Fibroblast of pulmonary artery (primary cell): ENCODE results near the gene RCOR3.
"Not testable (repeated sequence)": the region's sequence is repeated elsewhere in the genome, so short reads cannot be mapped to it uniquely, and the experiment has no call there.

Experiments used
- DNase-seq: peaks from one replicate; pipeline ENCODE4 v3.0.0-alpha.2; 2010; ENCODE audit warnings: low read depth
- H3K4me3 ChIP-seq: replicated peaks from 2 replicates; pipeline ENCODE4 v1.5.1; 2011; ENCODE audit warnings: low read depth, mild to moderate bottlenecking, control low read depth, low read length, moderate library complexity
- TF ChIP-seq, protein P1 (sequence below): IDR thresholded peaks from 2 replicates; pipeline ENCODE4 v1.5.1; 2011; ENCODE audit warnings: mild to moderate bottlenecking, control low read depth, low read length, inconsistent platforms; ENCODE audit errors: missing control alignments

The RCOR3 gene

DNA sequence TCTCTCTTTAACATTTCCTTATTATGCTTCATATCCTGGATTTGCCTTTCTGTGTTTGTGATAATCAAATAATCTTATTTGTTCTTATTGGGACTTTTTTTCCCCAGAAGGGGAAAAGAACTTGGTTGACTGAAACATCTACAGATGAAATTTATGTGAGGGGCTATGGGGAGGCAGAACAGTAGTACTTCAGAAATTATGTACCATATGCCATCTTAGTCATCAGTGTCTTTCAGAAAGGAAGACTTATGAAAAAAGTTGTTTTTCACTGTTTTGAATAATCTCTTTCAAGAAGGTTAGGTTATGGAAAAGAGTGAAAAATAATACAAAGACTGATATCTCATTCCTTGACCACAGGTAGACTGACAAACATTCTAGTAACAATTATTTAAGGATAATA is 37.2 kb downstream of the RCOR3 start:
- TF ChIP-seq, protein P1, sequence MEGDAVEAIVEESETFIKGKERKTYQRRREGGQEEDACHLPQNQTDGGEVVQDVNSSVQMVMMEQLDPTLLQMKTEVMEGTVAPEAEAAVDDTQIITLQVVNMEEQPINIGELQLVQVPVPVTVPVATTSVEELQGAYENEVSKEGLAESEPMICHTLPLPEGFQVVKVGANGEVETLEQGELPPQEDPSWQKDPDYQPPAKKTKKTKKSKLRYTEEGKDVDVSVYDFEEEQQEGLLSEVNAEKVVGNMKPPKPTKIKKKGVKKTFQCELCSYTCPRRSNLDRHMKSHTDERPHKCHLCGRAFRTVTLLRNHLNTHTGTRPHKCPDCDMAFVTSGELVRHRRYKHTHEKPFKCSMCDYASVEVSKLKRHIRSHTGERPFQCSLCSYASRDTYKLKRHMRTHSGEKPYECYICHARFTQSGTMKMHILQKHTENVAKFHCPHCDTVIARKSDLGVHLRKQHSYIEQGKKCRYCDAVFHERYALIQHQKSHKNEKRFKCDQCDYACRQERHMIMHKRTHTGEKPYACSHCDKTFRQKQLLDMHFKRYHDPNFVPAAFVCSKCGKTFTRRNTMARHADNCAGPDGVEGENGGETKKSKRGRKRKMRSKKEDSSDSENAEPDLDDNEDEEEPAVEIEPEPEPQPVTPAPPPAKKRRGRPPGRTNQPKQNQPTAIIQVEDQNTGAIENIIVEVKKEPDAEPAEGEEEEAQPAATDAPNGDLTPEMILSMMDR = no peak
- no peak overlapping the region for H3K4me3 ChIP-seq
- DNase-seq = no peak

DNA sequence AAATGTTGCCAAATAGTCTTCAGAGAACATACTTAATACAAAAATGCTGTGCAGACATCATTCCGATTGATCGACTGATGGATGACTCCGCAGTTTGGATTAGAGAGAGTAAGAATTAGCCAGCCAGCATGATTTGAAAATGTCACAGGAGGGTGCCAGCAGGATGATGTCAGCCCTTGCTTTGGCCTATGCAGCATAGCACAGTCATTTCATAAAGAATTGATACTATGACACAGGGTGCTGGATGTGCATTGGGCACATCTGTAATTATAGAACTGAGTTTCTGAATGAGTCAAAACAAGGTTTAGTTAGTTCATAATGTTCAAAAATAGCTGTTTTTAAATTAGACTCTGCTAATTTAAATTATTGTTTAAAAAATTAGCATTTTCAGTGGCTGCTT is 45.9 kb downstream of the RCOR3 start:
- DNase-seq = no peak
- TF ChIP-seq, protein P1 = no peak
- no peak overlapping the region for H3K4me3 ChIP-seq

DNA sequence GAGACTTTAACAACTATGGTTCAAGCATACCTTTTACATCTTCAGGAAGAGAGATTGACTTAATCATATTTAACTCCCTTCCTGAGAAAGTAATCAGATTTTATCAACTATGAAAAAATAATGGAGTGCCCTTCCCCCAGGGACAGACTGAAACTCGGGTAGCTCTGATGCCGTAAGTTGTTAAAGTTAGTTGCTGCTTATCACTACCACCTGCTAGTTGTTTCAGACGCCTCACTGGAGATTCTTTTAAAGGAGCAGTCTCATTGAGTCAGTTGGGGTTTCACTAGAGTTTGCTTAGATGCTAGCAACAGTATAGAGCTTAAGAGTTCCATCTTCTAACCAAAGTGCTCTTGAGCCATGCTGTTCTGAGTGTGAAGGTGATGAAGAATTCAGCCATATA is 50.5 kb downstream of the RCOR3 start:
- DNase-seq = no peak
- TF ChIP-seq, protein P1 = no peak
- H3K4me3 ChIP-seq = no peak overlapping the region

DNA sequence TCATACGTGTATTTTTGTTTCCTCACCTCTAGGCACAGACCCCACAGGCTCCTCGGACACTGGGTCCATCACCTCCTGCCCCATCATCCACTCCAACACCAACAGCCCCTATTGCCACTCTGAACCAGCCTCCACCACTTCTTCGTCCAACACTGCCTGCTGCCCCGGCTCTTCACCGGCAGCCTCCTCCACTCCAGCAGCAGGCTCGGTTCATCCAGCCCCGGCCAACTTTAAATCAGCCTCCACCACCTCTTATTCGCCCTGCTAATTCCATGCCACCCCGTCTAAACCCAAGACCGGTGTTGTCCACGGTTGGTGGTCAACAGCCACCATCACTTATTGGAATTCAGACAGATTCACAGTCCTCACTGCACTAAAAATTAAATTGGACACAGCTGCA is 54.2 kb downstream of the RCOR3 start:
- no peak overlapping the region for H3K4me3 ChIP-seq
- TF ChIP-seq, protein P1 = no peak
- no peak for DNase-seq

DNA sequence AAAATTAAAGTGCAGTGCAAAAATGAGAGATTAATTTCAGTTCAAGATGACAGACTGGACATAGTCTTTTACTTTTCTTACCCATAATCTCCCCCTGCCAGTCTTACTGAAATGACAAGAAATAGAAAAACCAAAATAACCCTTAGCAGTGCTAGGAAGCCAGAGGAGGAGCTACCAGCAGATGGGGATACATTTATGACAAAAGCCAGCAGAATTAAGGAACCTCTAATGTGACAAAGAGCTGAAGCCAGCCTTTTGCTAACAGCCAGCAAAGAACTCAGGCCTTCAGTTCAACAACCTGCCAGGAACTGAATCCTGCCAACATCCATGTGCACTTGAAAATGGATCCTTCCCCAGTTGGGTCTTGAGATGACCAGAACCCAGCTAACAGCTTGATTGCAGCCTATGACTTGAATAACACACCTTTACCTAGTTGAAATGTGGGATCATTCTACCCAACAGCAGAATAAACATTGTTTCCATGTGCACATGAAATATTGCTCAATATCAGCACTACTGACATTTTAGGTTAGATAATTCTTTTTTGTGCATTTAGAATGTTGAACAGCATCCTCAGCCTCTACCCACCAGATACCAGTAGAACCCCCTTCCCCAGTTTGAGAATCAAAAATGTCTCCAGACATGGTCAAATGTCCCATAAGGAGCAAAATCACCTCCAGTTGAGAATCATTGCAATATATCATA is 59.6 kb downstream of the RCOR3 start:
- TF ChIP-seq, protein P1 = no peak
- no peak overlapping the region for H3K4me3 ChIP-seq
- DNase-seq = no peak

DNA sequence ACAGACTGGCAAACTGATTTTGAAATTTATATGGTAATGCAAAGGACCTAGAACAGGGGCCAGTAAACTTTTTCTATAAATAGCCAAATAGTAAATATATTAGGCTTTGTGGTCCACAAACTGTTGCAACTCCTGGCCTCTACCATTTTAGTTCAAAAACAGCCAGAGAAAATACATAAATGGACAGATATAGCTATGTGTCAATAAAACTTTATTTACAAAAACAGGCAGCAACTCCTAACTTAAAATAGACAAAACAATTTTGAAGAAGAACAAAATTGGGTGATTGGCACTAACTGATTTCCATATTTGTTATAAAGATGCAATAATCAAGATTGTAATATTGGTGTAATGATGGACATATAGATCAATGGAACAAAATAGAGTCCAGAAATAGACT is 60.7 kb downstream of the RCOR3 start:
- H3K4me3 ChIP-seq = no peak overlapping the region
- TF ChIP-seq, protein P1 = no peak
- no peak for DNase-seq

DNA sequence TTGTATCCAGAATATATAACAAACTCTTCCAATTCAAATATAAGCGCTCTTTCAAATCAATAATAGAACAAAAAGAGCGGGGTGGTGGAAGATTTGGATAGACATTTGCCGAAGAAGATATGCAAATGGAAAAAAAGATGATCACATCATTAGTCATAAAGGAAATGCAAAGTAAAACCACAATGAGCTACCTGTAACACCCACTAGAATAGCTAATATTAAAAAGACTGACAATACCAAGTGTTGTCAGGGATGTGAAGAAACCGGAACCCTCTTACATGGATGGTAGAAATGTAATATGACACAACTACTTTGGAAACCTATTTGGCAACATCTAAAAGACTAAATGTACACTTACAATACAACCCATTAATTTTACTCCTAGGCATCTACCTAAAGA is 61.8 kb downstream of the RCOR3 start:
- H3K4me3 ChIP-seq = no peak overlapping the region
- DNase-seq = no peak
- TF ChIP-seq, protein P1 = no peak

DNA sequence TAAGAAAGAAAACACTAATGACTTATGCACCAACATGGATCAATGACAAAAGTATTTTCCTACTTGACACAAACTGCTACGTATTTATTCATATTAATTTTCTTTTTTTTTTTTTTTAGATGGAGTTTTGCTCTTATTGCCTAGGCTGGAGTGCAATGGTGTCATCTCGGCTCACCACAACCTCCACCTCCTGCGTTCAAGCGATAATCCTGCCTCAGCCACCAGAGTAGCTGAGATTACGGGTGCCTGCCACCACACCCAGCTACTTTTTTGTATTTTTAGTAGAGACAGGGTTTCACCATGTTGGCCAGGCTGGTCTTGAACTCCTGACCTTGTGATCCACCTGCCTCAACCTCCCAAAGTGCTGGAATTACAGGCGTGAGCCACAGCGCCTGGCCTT is 62.5 kb downstream of the RCOR3 start:
- not testable (repeated sequence) for DNase-seq

More for the DNA sequence above, 62.5 kb downstream of the RCOR3 start:
- H3K4me3 ChIP-seq = not testable (repeated sequence)
